Mucosa of stomach (tissue), 1 donor: ENCODE data around the gene PCBD1.

ENCODE experiments used
- H3K27me3 ChIP-seq: one replicate; pipeline ENCODE4 v1.7.0; 2013; ENCODE audit warnings: mild to moderate bottlenecking, low read length; ENCODE audit not compliant: control insufficient read depth, insufficient read depth
- H3K36me3 ChIP-seq: one replicate; pipeline ENCODE4 v1.7.0; 2013; ENCODE audit warnings: low read length; ENCODE audit not compliant: control insufficient read depth, insufficient read depth
- H3K4me1 ChIP-seq: one replicate; pipeline ENCODE4 v1.7.0; 2013; ENCODE audit warnings: mild to moderate bottlenecking, low read length; ENCODE audit not compliant: control insufficient read depth, insufficient read depth
- H3K4me3 ChIP-seq: one replicate; pipeline ENCODE4 v1.7.0; 2013; ENCODE audit warnings: low read length
- H3K9ac ChIP-seq: one replicate; pipeline ENCODE4 v1.7.0; 2013; ENCODE audit warnings: mild to moderate bottlenecking, low read length, moderate library complexity
- H3K9me3 ChIP-seq: one replicate; pipeline ENCODE4 v1.7.0; 2013; ENCODE audit warnings: mild to moderate bottlenecking, low read length, moderate library complexity; ENCODE audit not compliant: control insufficient read depth
- donor health status: Pancreatic carcinoma.

PCBD1 gene

GRCh38 chr10:70906953-70907636 is 18.7 kb upstream of the PCBD1 start:
- Histone ChIP-seq H3K27me3 (no peaks in the 10 kb centered on the region), H3K4me1 (peaks cover 15% of the 10 kb centered on the region), H3K9me3 (no peaks in the 10 kb centered on the region), H3K36me3 (no peaks in the 10 kb centered on the region), H3K4me3 (no peak overlapping the region), H3K9ac (no peak overlapping the region)

- no peak overlapping the region for H3K9ac ChIP-seq
- H3K36me3 ChIP-seq, result no peaks in the 10 kb centered on the region
- no peaks in the 10 kb centered on the region for H3K27me3 ChIP-seq
- peaks cover 15% of the 10 kb centered on the region for H3K4me1 ChIP-seq
- H3K9me3 ChIP-seq, result no peaks in the 10 kb centered on the region
- no peak overlapping the region for H3K4me3 ChIP-seq
These were observed 17.8 kb upstream of the PCBD1 start for GRCh38 chr10:70906031-70906783.

DNA sequence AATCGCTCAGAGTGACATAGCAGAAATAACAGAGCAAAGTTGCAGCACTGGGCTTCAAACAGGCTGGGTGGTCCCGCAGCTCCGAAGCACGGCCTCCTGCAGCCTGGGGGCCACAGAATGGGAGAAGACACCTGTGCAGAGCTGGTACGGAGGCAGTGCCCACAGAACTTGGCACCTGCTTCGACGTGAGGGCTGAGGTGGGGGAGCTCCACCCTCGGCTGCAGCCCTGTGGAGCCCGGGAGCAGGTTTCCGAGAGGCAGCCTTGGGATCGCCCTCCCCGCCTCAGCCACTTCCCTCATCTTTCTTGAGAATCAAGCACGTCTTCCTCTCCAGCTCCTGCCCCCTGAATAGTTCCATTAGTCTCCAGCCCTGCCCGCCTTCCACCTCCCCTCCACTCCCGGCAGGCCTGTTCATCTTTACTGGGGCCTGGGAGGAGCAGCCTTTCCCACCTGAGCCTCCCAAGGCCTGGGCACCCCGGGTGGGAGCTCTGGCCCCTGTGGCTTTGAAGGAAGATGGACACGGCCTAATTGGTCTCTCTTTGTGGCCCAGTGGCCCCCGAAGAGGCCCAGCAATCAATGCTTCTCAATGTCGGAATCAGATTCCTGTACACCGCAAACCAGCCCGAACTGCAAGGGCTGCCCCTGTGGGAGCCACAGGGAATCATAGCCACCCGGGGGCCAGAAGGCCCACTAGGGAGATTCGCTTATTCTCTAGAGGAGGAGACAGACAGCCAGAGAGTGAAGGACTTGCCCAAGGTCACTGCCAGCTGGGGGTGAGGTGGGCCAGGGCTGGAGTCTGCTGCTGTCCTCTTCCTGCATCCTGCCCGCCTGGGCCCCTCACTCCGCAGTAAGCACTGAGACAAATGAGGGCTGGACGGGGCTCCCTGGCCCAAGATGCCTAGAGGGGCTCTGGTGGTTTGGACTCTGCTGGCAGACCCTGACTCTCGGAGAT is 17.0 kb upstream of the PCBD1 start:
- no peaks in the 10 kb centered on the region for H3K9me3 ChIP-seq
- H3K27me3 ChIP-seq, result no peaks in the 10 kb centered on the region
- peaks cover 15% of the 10 kb centered on the region for H3K4me1 ChIP-seq
- no peaks in the 10 kb centered on the region for H3K36me3 ChIP-seq
- no peak overlapping the region for H3K4me3 ChIP-seq
- H3K9ac ChIP-seq, result no peak overlapping the region

GRCh38 chr10:70903262-70903921 is 15.0 kb upstream of the PCBD1 start:
- H3K4me3 ChIP-seq, result no peak overlapping the region
- H3K36me3 ChIP-seq, result no peaks in the 10 kb centered on the region
- H3K9ac ChIP-seq, result no peak overlapping the region
- H3K4me1 ChIP-seq, result peaks cover 15% of the 10 kb centered on the region
- no peaks in the 10 kb centered on the region for H3K27me3 ChIP-seq
- H3K9me3 ChIP-seq, result no peaks in the 10 kb centered on the region

GRCh38 chr10:70902661-70903261 is 14.4 kb upstream of the PCBD1 start:
- peaks cover 11% of the 10 kb centered on the region for H3K4me1 ChIP-seq
- H3K27me3 ChIP-seq, result no peaks in the 10 kb centered on the region
- H3K4me3 ChIP-seq, result no peak overlapping the region
- no peaks in the 10 kb centered on the region for H3K9me3 ChIP-seq
- no peaks in the 10 kb centered on the region for H3K36me3 ChIP-seq
- no peak overlapping the region for H3K9ac ChIP-seq

DNA sequence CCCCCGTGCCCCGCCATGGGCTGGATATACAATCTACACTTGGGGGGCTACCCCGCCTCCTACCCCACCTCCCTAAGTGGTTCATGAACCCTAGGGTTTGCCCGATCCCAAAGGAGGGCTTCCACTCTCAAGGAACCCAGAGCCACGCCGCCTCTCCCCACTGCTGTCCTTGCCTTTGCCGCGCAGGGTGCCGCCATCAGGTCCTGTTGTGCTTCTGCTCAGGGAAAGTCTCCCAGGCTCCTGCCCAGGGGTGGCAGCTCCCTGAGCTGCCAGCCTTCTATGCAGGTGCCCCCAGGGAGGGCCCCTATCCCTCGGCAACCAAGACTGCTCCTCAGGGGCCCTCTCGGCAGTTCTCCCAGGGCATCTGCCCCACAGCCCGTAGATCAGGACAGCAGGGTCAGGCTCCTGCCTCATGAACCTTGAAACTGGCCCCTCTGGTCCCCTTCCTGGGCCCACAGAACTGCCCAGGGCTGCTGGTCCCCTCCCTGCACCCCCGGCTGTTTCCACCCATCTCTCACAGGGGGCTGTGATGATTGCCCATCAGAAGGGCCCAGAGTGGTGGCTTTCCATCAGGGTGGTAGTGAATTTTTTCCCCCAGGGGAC is 13.0 kb upstream of the PCBD1 start:
- no peak overlapping the region for H3K9ac ChIP-seq
- H3K27me3 ChIP-seq, result no peaks in the 10 kb centered on the region
- H3K4me3 ChIP-seq, result no peak overlapping the region
- no peaks in the 10 kb centered on the region for H3K36me3 ChIP-seq
- no peaks in the 10 kb centered on the region for H3K9me3 ChIP-seq
- no peaks in the 10 kb centered on the region for H3K4me1 ChIP-seq

DNA sequence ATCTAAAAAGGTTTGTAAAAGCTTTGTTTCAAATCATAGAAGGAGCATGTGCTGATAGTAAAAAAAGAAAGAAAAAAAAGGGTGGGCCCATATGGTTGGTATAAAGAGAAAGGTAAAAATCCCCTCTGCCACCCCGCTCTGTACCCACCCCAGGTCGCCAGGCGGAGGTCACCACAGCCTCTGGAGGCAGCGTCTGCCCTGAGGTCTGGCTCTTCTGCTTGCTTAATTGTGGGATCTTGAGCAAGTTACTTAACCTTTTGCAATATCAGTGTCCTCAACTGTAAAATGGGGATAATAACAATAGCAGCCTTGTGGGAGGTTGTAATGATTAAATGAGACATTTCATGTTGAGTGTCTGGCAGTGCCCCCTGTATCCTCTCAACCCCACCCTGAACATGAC is 10.7 kb upstream of the PCBD1 start:
- Histone ChIP-seq H3K4me1 (no peaks in the 10 kb centered on the region), H3K27me3 (no peaks in the 10 kb centered on the region), H3K9me3 (no peaks in the 10 kb centered on the region), H3K4me3 (no peak overlapping the region), H3K36me3 (no peaks in the 10 kb centered on the region), H3K9ac (no peak overlapping the region)

- H3K4me1 ChIP-seq, result no peaks in the 10 kb centered on the region
- H3K36me3 ChIP-seq, result no peaks in the 10 kb centered on the region
- H3K4me3 ChIP-seq, result no peak overlapping the region
- no peak overlapping the region for H3K9ac ChIP-seq
- no peaks in the 10 kb centered on the region for H3K9me3 ChIP-seq
- no peaks in the 10 kb centered on the region for H3K27me3 ChIP-seq
These were observed 10.3 kb upstream of the PCBD1 start for GRCh38 chr10:70898687-70899086.

DNA sequence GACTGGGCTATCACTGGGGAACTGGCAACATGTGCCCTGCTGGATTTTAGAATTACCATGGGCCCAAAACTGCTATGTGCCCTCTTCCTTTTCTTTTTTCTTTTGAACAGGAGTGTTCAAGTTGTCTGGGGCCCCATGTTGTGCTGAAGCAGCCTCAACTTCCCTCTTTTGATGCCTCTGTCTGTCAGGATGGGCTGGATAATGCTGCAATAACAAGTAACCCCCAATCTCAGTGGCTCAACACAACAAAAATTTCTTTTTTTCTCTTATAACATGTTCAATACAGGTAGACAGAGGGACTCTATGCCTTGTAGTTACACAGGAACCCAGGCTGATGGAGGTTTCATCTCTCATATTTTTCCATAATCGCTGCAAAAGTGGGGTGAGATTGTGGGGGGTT is 8.2 kb upstream of the PCBD1 start:
- no peak overlapping the region for H3K9ac ChIP-seq
- no peaks in the 10 kb centered on the region for H3K27me3 ChIP-seq

GRCh38 chr10:70894416-70894815 is 6.1 kb upstream of the PCBD1 start:
- no peaks in the 10 kb centered on the region for H3K9me3 ChIP-seq
- no peaks in the 10 kb centered on the region for H3K27me3 ChIP-seq
- no peaks in the 10 kb centered on the region for H3K4me1 ChIP-seq
- H3K4me3 ChIP-seq, result no peak overlapping the region
- H3K9ac ChIP-seq, result no peak overlapping the region
- H3K36me3 ChIP-seq, result no peaks in the 10 kb centered on the region

More for the DNA sequence above, 8.2 kb upstream of the PCBD1 start:
- no peak overlapping the region for H3K4me3 ChIP-seq
- H3K4me1 ChIP-seq, result no peaks in the 10 kb centered on the region
- H3K9me3 ChIP-seq, result no peaks in the 10 kb centered on the region
- H3K36me3 ChIP-seq, result no peaks in the 10 kb centered on the region
